Measurements from ENCODE around the gene PTGIS.
A peak's percentile ranks its signal among the peaks of the same experiment; 100 is the strongest.

PTGIS gene

GRCh38 chr20:49526568-49526967 lies 41.4 kb downstream of the PTGIS start:
- DNase-seq: no peak

DNA sequence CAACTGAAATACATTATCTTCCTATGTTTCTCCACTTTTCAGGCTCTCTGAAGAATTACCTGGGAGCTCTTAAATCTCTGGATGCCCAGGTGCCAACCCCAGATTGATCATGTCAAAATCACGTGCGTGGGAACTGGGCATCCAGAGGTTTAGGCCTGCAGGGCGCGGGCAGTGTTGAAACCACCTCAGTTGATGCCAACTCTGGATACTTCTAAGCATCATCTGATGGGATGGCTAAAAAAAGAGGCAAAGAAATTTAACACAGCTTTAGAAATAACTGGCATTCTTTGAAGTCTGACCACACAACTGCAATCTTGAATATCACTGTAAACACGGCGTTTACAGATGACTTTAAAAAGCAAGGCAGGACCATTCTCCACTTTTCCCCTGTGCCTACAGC lies 41.9 kb downstream of the PTGIS start:
- no peak for DNase-seq

DNA sequence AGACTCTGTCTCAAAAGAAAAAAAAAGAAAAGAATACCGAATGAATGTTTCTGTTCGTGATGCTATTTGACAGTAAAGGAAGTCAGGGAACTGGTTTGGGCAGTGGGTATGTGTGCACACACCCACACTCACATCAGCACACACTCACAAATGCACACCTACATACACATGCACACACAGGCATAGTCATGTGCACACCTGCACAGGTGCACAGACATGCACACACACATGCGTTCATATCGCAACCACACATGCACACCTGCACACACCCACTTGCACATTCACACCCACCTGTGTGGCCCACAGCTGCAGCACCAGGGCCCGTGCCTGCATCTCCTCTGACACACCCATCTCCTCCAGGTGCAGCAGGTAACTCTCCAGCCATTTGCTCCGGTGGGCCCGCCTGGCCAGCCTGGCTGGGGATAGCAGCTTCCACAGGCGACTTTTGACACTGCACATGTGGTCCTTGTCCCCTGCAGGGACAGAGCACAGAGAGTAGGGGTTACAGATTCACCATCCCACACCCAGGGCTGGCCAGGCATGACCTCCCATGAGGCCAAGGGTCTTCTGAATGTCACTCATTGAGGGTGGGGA lies 44.1 kb downstream of the PTGIS start:
- DNase-seq: no peak

DNA sequence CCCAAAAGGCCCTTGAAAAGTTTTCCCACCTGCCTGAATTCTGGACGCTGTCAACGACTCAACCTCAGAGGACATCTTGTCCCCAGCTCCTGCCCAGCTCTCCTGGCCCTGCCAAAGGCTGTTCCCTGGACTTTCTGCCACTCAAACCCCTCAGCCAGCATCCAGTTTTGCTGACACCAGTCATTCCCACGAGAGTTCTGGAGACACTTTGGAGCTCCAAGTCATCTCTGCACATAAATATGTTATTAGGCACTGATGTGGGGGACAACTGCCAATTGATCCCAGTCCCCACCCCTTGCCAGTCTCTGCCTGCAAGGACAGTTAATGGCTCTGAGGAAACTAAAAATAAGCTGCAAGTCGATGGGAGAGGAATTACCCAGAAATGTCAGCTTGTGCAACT lies 46.6 kb downstream of the PTGIS start:
- DNase-seq: no peak

DNA sequence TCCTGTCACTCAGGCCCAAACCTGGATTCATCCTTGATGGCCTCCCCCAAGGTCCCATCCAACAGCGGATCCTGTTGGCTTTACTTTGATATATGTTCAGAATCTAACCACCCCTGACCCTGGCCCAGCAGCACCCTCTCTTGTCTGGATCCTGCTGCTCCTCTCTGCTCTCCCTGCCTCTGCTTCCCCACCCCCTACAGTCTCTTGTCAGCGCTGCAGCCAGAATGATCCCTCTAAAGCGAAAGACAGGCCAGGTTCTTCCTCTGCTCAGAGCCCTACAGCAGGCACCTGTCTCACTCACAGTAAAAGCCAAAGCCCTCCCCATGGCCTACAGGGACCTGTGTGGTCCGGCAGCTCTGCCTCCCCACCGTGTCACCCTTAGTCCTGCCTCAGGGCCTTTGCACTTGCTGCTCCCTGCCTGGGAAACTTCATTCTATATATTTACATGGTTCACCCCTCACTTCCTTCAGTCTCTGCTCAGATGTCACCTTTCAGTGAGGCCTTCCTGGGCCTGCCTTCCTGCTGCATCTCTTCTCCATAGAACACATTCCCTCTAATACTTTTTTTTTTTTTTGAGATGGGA lies 48.1 kb downstream of the PTGIS start:
- no peak for DNase-seq

GRCh38 chr20:49519212-49519712 lies 48.7 kb downstream of the PTGIS start:
- no peak for DNase-seq

GRCh38 chr20:49518576-49518975 lies 49.4 kb downstream of the PTGIS start:
- DNase-seq: no peak

- no peak for DNase-seq
Observed at GRCh38 chr20:49517805-49518100, 50.2 kb downstream of the PTGIS start.

DNA sequence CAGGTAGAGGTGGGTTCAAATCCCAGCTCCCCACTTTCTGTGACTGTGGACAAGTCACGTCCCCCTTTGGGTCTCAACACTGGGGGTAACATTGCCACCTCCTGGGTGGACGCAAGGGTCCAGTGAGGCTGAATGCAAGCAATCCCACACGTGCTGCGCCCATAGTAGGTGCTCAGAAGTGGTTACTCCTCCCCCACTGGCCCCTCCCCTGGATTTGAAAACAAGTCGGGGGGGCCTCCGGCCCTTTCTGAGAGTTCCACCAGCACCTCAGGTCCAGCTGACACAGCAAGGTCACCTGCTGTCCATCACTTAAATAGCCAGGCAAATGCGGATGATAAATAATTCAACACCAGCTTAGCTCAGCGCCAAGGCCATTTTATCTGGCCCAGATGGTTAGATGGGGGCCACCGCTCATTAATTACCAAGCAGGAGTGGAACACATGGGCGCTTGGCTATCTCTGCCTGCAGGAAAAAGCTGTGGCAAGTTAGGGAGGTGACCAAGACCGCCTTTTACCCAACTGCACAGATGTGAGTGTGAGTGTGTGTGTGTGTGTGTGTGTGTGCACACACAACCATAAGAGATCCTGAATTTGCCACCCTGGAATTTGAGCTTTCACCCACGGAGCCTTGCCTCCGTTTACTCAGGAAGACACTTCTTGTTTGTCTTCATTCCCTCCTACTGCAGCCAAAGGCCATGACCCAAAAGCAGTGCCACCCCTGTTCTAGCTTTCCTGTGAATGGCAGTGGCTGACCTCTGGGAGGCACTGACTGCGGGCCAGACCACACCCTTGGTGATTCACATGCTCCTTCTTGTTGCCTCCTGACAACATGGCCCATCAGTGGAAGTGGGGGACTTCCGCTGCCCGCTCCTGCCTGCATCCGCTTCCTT lies 50.8 kb downstream of the PTGIS start:
- no peak for DNase-seq

DNA sequence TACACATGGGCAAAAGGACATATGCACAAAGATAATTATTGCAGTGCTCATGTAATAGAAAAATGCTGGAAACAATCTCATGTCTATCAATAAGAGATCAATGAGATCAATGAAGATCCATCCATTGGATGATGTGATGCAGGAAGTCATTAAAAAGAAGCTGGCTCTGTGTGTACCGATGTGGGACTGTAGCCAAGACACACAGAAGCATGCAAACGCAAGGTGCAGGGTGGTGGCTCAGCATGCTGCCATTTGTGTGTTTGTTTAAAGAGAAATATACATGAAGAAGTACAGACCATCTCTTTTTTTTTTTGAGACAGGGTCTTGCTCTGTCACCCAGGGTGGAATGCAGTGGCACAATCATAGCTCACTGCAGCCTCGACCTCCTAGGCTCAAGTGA lies 52.4 kb downstream of the PTGIS start:
- no peak for DNase-seq

- DNase-seq: no peak
Observed at GRCh38 chr20:49513517-49513916, 54.4 kb downstream of the PTGIS start.

GRCh38 chr20:49513009-49513408 lies 54.9 kb downstream of the PTGIS start:
- no peak for DNase-seq

DNA sequence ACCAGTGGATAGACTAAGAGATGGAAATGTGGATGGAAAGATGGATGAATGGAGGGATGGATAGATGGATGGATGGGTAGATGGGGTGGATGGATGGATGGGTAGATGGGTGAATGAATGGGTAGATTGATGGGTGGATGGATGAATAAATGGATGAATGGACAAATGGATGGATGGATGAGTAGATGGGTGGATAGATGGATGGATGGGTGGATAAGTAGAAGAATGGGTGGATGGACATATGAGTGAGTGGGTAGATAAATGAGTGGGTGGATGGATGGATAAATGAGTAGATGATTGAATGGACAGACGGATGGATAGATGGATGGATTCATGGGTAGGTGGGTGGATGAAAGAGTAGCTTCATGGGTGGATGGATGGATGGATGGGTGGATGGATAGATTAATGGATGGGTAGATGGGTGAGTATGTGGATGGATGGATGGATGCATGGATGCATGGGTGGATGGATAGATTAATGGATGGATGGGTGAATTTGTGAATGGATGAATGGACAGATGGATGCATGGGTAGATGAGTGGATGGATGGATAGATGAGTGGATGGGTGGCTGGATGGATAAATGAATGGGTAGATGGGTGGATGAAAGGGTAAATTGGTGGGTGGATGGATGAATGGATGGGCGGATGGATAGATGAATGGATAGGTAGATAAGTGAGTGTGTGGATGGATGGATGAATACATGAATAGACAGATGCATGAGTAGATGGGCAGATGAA lies 56.0 kb downstream of the PTGIS start:
- DNase-seq: no peak

- DNase-seq: peak; percentile 52
Observed at GRCh38 chr20:49510562-49511122, 57.3 kb downstream of the PTGIS start.

DNA sequence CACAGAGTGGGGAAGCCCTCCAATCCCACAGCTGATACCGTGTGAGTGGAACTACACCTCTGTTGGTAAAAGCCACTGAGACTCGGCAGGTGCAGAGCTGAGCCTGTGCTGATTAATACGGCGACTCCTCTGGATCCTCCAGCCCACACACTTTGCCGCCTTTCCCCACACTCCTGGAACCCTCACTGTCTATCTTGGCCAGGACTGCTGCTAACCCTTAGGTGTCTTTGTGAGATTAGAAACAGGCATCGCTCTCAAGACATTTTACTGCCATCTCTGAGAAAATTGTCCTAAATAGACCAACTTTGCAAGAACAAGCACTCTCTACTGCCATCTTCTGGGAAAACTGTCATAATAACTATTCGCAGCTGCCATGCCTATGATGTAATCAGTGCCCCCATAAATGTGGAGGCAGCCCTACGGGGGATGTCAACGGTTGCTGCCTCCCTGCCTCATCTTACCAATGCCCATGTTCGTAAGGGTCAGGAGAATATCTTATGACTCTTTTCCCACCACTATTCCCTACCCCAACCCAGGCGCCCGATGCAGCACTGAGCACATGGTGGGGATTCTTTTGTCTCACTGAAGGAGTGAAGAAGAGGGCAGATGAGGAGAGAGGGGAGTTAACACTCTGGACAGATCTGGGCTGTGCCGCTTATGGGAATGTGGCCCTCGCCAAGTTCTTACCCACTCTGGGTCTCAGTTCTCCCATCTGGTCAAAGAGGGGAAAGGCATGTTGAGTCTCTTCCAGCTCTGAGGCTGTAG lies 59.3 kb downstream of the PTGIS start:
- no peak for DNase-seq

DNA sequence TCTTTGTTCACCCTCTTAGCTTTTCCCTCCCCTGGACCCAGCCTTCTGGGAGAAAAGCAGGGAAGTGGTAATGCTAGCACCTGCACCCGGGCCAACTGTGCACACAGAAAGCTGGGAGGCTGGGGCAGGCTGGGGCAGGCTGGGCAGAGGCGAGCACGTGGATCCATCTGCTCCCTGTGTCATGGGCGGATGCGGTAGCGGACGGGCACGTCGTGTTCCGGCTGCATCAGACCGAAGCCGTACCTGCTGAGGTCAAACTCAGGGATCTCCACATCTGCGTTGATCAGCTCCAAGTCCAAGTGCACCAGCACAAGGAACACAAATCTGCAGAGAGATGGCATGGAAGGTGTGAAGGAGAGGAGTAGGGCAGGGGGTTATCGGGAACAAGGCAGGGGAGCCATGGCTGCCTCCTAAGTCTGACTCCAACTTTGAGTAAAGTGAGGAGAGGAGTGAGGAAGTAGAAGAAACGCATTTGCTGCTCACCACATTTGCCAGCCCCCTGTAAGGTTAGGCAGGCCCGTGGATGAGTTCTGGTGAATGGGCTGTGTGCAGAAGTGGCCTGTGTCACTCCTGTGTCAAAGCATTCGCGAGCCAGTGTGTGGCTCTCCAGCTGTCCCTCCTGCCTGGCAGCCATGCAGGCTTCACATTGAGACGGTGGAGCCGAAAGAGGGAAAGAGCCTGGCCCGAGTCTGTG lies 60.0 kb downstream of the PTGIS start:
- no peak for DNase-seq

GRCh38 chr20:49505518-49505917 lies 62.4 kb downstream of the PTGIS start:
- peak; percentile 50 for DNase-seq

DNA sequence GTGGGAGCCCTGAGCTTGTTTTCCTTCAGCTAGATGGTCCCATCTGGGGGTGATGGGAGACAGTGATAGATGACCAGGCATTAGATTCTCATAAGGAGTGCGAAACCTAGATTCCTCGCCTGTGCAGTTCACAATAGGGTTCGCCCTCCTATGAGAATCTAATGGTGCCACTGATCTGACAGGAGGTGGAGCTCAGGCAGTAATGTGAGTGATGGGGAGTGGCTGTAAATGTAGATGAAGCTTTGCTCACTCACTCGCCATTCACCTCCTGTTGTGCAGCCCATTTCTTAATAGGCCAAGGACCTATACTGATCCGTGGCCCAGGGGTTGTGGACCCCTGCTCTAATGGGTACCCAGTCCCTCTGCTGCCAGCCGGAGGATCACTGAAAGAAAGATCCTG lies 64.8 kb downstream of the PTGIS start:
- no peak for DNase-seq

- no peak for DNase-seq
Observed at GRCh38 chr20:49501917-49502316, 66.0 kb downstream of the PTGIS start.

DNA sequence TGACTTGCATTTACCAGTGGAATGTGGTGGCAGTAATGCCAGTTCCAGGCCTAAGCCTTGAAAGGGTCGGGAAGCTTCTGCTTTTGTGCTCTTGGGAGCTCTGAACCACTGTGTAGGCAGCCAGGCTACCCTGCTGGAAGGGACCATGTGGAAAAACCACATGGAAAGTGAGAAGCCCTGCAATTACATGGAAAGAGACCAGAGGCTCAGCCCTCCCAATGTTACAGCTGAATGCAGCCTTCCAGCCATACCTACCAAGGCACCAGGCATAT lies 70.6 kb downstream of the PTGIS start:
- DNase-seq: peak; percentile 52

- DNase-seq: no peak
Observed at GRCh38 chr20:49496553-49497397, 71.2 kb downstream of the PTGIS start.

Measured in left hindlimb (tissue), 1 donor.